Upper lobe of right lung (tissue), 1 donor: ENCODE results near the gene C12orf75. TPM values are rescaled to one million over a fixed set of nuclear protein-coding genes. Genes with fewer than 3 reads are reported as not detected.

Experiments used
- ATAC-seq: fragments of 200-7000 bp; cut with Tn5 transposase; one replicate; pipeline ENCODE4 v1.9.1; 2020; ENCODE audit warnings: mild to moderate bottlenecking, moderate library complexity
- DNase-seq: peaks from one replicate; pipeline ENCODE4 v3.0.0-alpha.2; 2020
- H3K27ac ChIP-seq: fragments of 200-600 bp; one replicate; pipeline ENCODE4 v1.8.0; 2022
- H3K27me3 ChIP-seq: fragments of 200-600 bp; one replicate; pipeline ENCODE4 v1.8.0; 2022; ENCODE audit warnings: mild to moderate bottlenecking
- H3K36me3 ChIP-seq: fragments of 200-600 bp; one replicate; pipeline ENCODE4 v1.8.0; 2022
- H3K4me1 ChIP-seq: fragments of 200-600 bp; one replicate; pipeline ENCODE4 v1.8.0; 2022
- H3K4me3 ChIP-seq: fragments of 200-600 bp; one replicate; pipeline ENCODE4 v1.8.0; 2022; ENCODE audit warnings: mild to moderate bottlenecking
- H3K9me3 ChIP-seq: fragments of 200-600 bp; one replicate; pipeline ENCODE4 v1.8.0; 2022
- intact Hi-C: fragments of 100-400 bp; cut with DNase I; formaldehyde crosslinking; loops from one replicate; pipeline ENCODE4 v1.11.0; 2022
- total RNA-seq: library from RNA; stranded (reverse); fragmentation: NEBNext Ultra II Directional; extraction: Animal tissue kit (Norgen Biotek cat#: 25700); gene quantifications from one replicate; pipeline ENCODE4 v1.2.1, GENCODE V29; 2021
- TF ChIP-seq, protein P1 (sequence below): fragments of 200-600 bp; IDR thresholded peaks from one replicate; pipeline ENCODE4 v1.8.0; 2022; ENCODE audit warnings: antibody characterized with exemption
- donor health status: DM: no; HTN: yes; CAD: no; lungs with severe emphysema.

Gene C12orf75
- total RNA-seq, 1 donor from 2014 or later: 5.9 TPM

DNA sequence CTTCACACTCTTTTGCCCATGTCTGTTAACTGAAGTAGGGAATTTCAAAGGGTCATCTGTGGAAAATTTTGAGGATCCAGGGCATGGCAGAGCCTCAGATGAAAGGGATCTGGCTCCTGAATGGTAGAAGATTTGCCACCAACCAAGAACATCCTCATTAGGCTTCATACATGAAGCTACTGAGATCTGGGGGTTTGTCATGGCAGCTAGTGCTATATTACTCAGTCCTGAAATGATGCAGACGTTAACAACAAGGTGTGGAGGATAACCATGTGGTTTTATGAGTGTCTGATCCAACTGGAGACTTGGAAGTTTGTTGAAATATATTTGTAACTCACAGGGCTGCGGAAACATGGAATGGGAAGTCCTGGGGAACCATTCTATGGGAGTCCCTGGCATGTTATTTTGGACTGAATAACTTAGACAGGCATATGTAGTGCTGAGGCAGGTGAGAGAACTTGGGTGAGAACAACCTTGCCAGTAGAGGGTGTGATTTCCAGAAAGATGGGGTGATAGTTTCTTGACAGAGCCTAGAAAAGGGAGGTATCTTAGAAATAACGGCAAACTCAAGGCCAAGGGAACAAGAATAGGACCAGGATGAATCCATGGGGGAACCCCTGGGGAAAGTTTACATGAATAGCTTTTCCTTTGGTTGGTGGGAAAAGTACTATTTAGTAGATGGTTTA is 42.0 kb upstream of the C12orf75 start:
- H3K36me3 ChIP-seq: no peaks in the 10 kb centered on the region
- H3K9me3 ChIP-seq: no peaks in the 10 kb centered on the region
- H3K4me3 ChIP-seq: no peak overlapping the region
- no peak overlapping the region for H3K27ac ChIP-seq
- H3K4me1 ChIP-seq: no peaks in the 10 kb centered on the region
- ATAC-seq (no peak), DNase-seq (no peak)
- TF ChIP-seq, protein P1, sequence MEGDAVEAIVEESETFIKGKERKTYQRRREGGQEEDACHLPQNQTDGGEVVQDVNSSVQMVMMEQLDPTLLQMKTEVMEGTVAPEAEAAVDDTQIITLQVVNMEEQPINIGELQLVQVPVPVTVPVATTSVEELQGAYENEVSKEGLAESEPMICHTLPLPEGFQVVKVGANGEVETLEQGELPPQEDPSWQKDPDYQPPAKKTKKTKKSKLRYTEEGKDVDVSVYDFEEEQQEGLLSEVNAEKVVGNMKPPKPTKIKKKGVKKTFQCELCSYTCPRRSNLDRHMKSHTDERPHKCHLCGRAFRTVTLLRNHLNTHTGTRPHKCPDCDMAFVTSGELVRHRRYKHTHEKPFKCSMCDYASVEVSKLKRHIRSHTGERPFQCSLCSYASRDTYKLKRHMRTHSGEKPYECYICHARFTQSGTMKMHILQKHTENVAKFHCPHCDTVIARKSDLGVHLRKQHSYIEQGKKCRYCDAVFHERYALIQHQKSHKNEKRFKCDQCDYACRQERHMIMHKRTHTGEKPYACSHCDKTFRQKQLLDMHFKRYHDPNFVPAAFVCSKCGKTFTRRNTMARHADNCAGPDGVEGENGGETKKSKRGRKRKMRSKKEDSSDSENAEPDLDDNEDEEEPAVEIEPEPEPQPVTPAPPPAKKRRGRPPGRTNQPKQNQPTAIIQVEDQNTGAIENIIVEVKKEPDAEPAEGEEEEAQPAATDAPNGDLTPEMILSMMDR: no peak
- intact Hi-C loops: loop anchor here (10.0 kb wide), 1 partner anchor 96 kb away; no protein-coding TSS in a partner anchor
- H3K27me3 ChIP-seq: peaks cover 16% of the 10 kb centered on the region

DNA sequence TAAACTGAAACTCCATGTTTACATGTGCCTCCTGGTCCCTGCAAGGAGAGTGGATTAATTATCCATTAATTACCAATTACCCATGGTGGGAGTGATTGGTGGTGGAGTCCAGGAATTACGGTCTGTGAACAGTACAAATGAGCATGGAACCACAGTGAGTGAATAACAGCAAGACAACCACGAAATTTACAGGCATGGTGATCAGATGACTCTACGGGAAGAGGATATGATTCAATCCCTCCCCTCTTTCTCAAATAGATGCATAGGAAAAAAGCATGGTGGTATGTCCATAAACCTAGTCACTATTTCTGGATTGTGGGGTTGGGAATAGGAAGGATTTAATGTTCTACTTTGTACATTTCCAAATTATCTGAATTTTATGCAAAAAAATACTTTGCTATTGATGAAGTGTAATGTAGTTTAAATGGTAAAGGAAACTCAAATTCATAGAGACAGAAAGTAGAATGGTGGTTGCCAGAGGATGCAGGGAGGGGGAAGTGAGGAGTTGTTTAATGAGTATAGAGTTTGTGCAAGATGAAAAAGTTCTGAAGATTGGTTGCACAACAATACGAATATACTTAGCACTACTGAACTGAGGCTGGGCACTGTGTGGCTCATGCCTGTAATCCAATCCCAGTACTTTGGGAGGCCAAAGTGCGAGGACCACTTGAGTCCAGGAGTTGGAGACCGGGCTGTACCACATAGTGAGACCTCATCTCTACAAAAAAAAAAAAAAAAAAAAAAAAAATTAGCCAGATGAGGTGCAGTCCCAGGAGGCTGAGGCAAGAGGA is 41.2 kb upstream of the C12orf75 start:
- DNase-seq (no peak), ATAC-seq (no peak)
- intact Hi-C loops: loop anchor here (10.0 kb wide), 1 partner anchor 95 kb away; no protein-coding TSS in a partner anchor
- no peaks in the 10 kb centered on the region for H3K4me1 ChIP-seq
- no peaks in the 10 kb centered on the region for H3K9me3 ChIP-seq
- H3K27me3 ChIP-seq: peaks cover 16% of the 10 kb centered on the region
- H3K27ac ChIP-seq: no peak overlapping the region
- no peaks in the 10 kb centered on the region for H3K36me3 ChIP-seq
- H3K4me3 ChIP-seq: no peak overlapping the region
- TF ChIP-seq, protein P1: no peak

DNA sequence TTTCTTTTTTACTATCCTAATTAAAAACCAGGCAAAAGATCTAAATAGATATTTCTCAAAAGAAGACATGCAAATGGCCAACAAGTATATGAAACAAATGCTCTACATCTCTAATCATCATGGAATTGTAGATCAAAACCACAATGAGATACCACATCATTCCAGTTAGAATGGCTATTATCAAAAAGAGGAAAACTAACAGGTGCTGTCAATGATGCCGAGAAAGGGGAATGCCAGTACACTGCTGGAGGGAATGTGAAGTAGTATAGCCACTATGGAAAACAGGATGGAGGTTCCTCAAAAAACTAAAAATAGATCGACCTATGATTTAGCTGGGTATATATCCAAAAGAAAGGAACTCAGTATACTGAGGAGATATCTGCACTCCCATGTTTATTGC is 39.0 kb upstream of the C12orf75 start:
- DNase-seq (no peak), ATAC-seq (no peak)
- no peak overlapping the region for H3K27ac ChIP-seq
- H3K27me3 ChIP-seq: peaks cover 6% of the 10 kb centered on the region
- no peak overlapping the region for H3K4me3 ChIP-seq
- H3K9me3 ChIP-seq: no peaks in the 10 kb centered on the region
- H3K4me1 ChIP-seq: no peaks in the 10 kb centered on the region
- intact Hi-C loops: no loop called here
- TF ChIP-seq, protein P1: no peak
- no peaks in the 10 kb centered on the region for H3K36me3 ChIP-seq

DNA sequence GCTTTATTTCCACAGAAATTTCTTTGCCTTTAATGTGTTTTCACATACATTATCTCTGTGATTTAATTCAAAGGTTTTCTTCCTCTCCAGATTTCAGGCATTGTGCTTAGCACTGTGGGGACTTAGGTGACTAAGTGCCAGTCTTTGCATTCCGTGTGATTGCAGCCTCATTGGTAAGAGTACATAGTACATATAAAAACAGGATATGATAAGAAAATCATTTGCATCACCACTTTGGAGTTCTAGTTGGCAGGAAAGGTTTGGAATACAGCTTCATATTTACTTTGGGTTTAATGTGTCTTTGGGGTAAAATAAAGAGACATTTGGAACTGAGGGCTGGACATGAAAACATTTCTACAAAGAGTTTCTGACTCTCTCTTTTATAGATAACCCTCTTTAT is 37.8 kb upstream of the C12orf75 start:
- Histone ChIP-seq H3K36me3 (no peaks in the 10 kb centered on the region), H3K27ac (no peak overlapping the region), H3K9me3 (no peaks in the 10 kb centered on the region), H3K4me3 (no peak overlapping the region), H3K27me3 (no peaks in the 10 kb centered on the region), H3K4me1 (no peaks in the 10 kb centered on the region)
- intact Hi-C loops: no loop called here
- ATAC-seq (no peak), DNase-seq (no peak)
- TF ChIP-seq, protein P1: no peak

DNA sequence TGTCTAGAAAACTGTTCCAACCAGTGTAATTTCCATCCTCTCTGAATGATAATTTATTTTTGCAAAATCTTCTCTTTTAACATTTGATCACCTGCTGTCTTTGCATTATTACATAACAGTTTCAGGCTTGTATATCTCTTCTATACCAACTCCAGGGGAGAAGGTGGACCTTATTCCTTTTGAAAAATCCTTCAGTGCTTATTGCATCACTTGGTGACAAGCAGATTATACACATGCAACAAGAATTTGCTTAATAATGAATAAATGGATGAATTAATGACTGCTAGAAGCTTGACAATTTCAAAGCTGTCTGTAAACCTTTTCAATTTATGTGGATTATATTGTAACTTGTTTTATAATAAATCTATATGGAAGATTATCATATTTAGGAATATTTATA is 37.3 kb upstream of the C12orf75 start:
- Histone ChIP-seq H3K4me3 (no peak overlapping the region), H3K27ac (no peak overlapping the region), H3K36me3 (no peaks in the 10 kb centered on the region), H3K4me1 (no peaks in the 10 kb centered on the region), H3K27me3 (no peaks in the 10 kb centered on the region), H3K9me3 (no peaks in the 10 kb centered on the region)
- TF ChIP-seq, protein P1: no peak
- DNase-seq: no peak
- intact Hi-C loops: no loop called here
- no peak for ATAC-seq
